ENCODE measurements around the gene HNRNPA1L2.
"Not testable (repeated sequence)": the region's sequence is repeated elsewhere in the genome, so short reads cannot be mapped to it uniquely, and the experiment has no call there.

HNRNPA1L2 gene

GRCh38 chr13:52600666-52601065 lies 41.6 kb upstream of the HNRNPA1L2 start:
- H3K9ac ChIP-seq (ENCODE audit: insufficient read length, low read depth) = no peak overlapping the region
- no peaks in the 10 kb centered on the region for H3K36me3 ChIP-seq (ENCODE audit: insufficient read depth, insufficient read length, low read length)
- no peaks in the 10 kb centered on the region for H3K27me3 ChIP-seq (ENCODE audit: insufficient read depth, insufficient read length)
- no peaks in the 10 kb centered on the region for H3K4me1 ChIP-seq (ENCODE audit: insufficient read depth, insufficient read length)
- TF ChIP-seq YY1 (IDR thresholded peaks at IDR 0.05; ENCODE audit: insufficient read depth, insufficient read length) = no peak
- TF ChIP-seq ZNF274 (IDR thresholded peaks at IDR 0.05; ENCODE audit: low read depth, low read length) = no peak
- no peak for TF ChIP-seq SUZ12 (IDR thresholded peaks at IDR 0.05; ENCODE audit: extremely low read depth, insufficient read depth, insufficient read length)
- H3K9me3 ChIP-seq (ENCODE audit: insufficient read depth, low read length) = no peaks in the 10 kb centered on the region
- DNase-seq (ENCODE audit: low read depth, low spot score) = no peak
- no peak overlapping the region for H3K4me3 ChIP-seq (ENCODE audit: insufficient read length, low read depth)

GRCh38 chr13:52603316-52603715 lies 38.9 kb upstream of the HNRNPA1L2 start:
- H3K4me3 ChIP-seq (ENCODE audit: insufficient read length, low read depth); H3K9me3 ChIP-seq (ENCODE audit: insufficient read depth, low read length); H3K27me3 ChIP-seq (ENCODE audit: insufficient read depth, insufficient read length); H3K36me3 ChIP-seq (ENCODE audit: insufficient read depth, insufficient read length, low read length); H3K4me1 ChIP-seq (ENCODE audit: insufficient read depth, insufficient read length); H3K9ac ChIP-seq (ENCODE audit: insufficient read length, low read depth); DNase-seq (ENCODE audit: low read depth, low spot score): not testable (repeated sequence)

GRCh38 chr13:52606126-52606525 lies 36.1 kb upstream of the HNRNPA1L2 start:
- not testable (repeated sequence) for H3K4me3 ChIP-seq (ENCODE audit: insufficient read length, low read depth); H3K9ac ChIP-seq (ENCODE audit: insufficient read length, low read depth); DNase-seq (ENCODE audit: low read depth, low spot score); H3K27me3 ChIP-seq (ENCODE audit: insufficient read depth, insufficient read length); H3K9me3 ChIP-seq (ENCODE audit: insufficient read depth, low read length); H3K36me3 ChIP-seq (ENCODE audit: insufficient read depth, insufficient read length, low read length); H3K4me1 ChIP-seq (ENCODE audit: insufficient read depth, insufficient read length)

- not testable (repeated sequence) for H3K4me3 ChIP-seq (ENCODE audit: insufficient read length, low read depth); DNase-seq (ENCODE audit: low read depth, low spot score); H3K4me1 ChIP-seq (ENCODE audit: insufficient read depth, insufficient read length); H3K9ac ChIP-seq (ENCODE audit: insufficient read length, low read depth); H3K36me3 ChIP-seq (ENCODE audit: insufficient read depth, insufficient read length, low read length); H3K27me3 ChIP-seq (ENCODE audit: insufficient read depth, insufficient read length); H3K9me3 ChIP-seq (ENCODE audit: insufficient read depth, low read length)
These were observed 35.4 kb upstream of the HNRNPA1L2 start for GRCh38 chr13:52606795-52607194.

DNA sequence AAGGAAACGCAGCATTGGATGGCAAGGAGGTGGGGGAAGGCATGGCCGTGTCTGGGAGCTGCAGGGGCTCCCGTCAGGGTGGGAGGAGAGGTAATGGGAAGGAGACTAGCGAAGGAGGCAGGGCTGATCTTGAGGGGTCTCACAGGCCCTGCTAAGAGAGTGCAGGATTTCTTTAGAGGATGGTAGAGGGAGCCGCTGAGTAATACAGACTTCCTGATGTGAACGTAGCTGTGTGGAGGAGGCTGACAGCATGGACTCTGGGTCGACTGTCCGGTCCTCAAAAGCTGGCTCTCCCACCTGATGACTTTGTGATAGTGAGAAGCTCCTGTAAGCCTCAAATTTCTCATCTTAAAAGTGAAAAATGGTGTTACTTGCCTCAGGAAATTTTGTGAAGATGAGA lies 34.0 kb upstream of the HNRNPA1L2 start:
- H3K36me3 ChIP-seq (ENCODE audit: insufficient read depth, insufficient read length, low read length); H3K4me3 ChIP-seq (ENCODE audit: insufficient read length, low read depth); DNase-seq (ENCODE audit: low read depth, low spot score); H3K9ac ChIP-seq (ENCODE audit: insufficient read length, low read depth); H3K27me3 ChIP-seq (ENCODE audit: insufficient read depth, insufficient read length); H3K9me3 ChIP-seq (ENCODE audit: insufficient read depth, low read length); H3K4me1 ChIP-seq (ENCODE audit: insufficient read depth, insufficient read length): not testable (repeated sequence)

DNA sequence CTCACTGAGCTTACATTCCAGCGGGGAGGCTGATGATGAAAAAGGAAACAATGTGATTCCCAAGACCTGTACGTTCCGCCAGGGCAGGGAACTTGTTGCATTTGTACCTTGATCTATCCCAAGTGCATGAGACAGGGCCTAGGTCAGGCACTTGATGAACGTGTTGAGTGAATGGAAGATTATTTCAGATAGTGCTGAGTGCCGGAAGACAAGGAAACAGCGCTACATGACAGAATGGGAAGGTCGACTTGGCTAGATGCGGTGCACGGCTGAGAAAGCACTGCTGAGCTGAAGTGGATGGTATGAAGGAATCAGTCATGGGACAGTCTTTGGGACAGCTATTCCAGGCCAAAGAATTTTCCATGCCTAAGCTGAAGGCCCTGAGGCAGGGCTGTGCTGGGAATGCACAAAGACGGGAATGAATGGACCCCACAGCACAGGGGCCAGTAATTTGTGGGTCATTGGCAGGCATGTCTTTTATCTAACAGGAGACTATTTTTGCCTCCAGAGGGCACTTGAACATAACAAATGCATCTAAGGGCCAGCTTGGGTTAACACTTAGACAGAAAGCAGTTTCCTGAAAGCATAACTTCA lies 33.1 kb upstream of the HNRNPA1L2 start:
- not testable (repeated sequence) for H3K4me3 ChIP-seq (ENCODE audit: insufficient read length, low read depth); DNase-seq (ENCODE audit: low read depth, low spot score); H3K9ac ChIP-seq (ENCODE audit: insufficient read length, low read depth); H3K27me3 ChIP-seq (ENCODE audit: insufficient read depth, insufficient read length); H3K9me3 ChIP-seq (ENCODE audit: insufficient read depth, low read length); H3K4me1 ChIP-seq (ENCODE audit: insufficient read depth, insufficient read length); H3K36me3 ChIP-seq (ENCODE audit: insufficient read depth, insufficient read length, low read length)

DNA sequence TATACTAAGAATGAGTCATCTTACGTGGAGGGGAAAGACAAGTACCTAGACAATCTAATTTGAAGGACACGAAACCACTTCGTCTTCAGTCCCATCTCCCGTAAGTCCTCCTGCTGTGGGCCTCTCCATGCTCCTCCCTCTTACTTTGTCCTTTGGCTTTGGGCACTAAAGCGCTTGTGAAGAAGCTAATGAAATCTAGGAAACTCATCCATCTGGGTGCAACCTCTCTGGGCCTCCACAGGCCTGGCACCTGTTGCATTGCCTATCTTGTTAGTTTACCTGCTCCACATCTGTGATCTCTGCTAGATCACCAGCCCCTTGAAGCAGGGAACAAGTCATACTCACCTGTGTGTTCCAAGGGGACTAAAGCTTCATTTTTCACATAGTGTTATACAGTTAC lies 32.1 kb upstream of the HNRNPA1L2 start:
- not testable (repeated sequence) for H3K4me1 ChIP-seq (ENCODE audit: insufficient read depth, insufficient read length); H3K9me3 ChIP-seq (ENCODE audit: insufficient read depth, low read length); H3K9ac ChIP-seq (ENCODE audit: insufficient read length, low read depth); H3K4me3 ChIP-seq (ENCODE audit: insufficient read length, low read depth); H3K36me3 ChIP-seq (ENCODE audit: insufficient read depth, insufficient read length, low read length); H3K27me3 ChIP-seq (ENCODE audit: insufficient read depth, insufficient read length); DNase-seq (ENCODE audit: low read depth, low spot score)

DNA sequence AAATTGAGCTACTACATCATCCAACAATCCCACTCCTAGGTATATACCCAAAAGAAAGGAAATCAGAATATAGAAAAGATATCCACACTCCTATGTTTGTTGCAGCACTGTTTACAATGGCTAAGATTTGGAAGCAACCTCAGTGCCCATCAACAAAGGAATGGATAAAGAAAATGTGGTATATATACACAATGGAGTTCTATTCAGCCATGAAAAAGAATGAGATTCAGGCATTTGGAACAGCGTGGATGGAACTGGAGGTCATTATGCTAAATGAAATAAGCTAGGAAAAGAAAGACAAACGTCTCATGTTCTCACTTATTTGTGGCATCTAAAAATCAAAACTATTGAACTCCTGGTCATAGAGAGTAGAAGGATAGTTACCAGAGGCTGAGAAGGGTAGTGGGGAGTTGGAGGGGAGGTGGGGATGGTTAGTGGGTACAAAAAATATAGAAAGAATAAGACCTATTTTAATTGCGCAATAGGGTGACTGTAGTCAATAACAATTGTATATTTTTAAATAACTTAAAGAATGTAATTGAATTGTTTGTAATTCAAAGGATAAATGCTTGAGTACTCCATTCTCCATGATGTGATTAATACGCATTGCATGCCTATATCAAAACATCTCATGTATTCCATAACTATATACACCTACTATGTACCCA lies 27.0 kb upstream of the HNRNPA1L2 start:
- Histone ChIP-seq H3K4me1 (ENCODE audit: insufficient read depth, insufficient read length) (no peaks in the 10 kb centered on the region), H3K9ac (ENCODE audit: insufficient read length, low read depth) (no peak overlapping the region), H3K4me3 (ENCODE audit: insufficient read length, low read depth) (no peak overlapping the region), H3K27me3 (ENCODE audit: insufficient read depth, insufficient read length) (no peaks in the 10 kb centered on the region), H3K9me3 (ENCODE audit: insufficient read depth, low read length) (no peaks in the 10 kb centered on the region), H3K36me3 (ENCODE audit: insufficient read depth, insufficient read length, low read length) (no peaks in the 10 kb centered on the region)
- DNase-seq (ENCODE audit: low read depth, low spot score) = no peak
- TF ChIP-seq YY1 (IDR thresholded peaks at IDR 0.05; ENCODE audit: insufficient read depth, insufficient read length) (no peak), SUZ12 (IDR thresholded peaks at IDR 0.05; ENCODE audit: extremely low read depth, insufficient read depth, insufficient read length) (no peak), ZNF274 (IDR thresholded peaks at IDR 0.05; ENCODE audit: low read depth, low read length) (no peak)

Data from NT2/D1 (cell line).